ENCODE results near the gene POU6F2. TPM values are rescaled to one million over a fixed set of nuclear protein-coding genes. Genes with fewer than 3 reads are reported as not detected.

POU6F2 gene
- total RNA-seq, 1 donor from 2014 or later: 0.04 TPM

DNA sequence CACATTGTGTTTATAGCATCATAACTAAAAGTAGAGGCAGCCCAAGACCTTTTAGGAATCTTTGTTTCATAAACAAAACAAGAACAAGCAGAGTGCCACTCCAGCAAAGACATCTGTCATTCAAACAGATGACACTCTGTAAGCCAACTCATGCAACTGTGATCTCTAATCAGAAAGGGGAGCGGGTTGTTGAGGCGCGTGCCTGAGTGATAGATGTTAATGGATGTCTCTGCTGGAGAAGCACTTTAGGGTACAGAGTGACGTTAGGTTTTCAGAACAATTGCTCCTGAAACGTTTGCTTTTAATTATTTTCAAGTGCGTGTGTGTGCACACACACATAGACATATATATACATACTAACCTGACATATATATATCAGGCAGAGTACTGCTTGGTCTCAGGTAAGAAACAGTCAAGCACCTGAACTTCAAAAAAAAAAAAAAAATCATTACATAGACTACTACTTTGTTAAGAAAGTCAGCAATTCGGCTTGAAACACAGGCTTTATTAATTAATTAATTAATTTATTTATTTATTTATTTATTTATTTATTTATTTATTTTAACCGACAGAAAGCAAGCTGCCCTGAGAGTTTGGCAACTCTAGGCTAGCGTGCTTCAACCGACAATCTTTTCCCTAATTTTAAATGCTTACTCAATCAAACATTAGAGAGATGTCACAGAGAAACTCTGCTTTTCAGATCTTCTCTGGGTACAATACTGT, 109.1 kb downstream of the POU6F2 start:
- TF ChIP-seq, protein P1, sequence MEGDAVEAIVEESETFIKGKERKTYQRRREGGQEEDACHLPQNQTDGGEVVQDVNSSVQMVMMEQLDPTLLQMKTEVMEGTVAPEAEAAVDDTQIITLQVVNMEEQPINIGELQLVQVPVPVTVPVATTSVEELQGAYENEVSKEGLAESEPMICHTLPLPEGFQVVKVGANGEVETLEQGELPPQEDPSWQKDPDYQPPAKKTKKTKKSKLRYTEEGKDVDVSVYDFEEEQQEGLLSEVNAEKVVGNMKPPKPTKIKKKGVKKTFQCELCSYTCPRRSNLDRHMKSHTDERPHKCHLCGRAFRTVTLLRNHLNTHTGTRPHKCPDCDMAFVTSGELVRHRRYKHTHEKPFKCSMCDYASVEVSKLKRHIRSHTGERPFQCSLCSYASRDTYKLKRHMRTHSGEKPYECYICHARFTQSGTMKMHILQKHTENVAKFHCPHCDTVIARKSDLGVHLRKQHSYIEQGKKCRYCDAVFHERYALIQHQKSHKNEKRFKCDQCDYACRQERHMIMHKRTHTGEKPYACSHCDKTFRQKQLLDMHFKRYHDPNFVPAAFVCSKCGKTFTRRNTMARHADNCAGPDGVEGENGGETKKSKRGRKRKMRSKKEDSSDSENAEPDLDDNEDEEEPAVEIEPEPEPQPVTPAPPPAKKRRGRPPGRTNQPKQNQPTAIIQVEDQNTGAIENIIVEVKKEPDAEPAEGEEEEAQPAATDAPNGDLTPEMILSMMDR (IDR thresholded peaks at IDR 0.05; ENCODE audit: insufficient read depth, low read length, poor library complexity, severe bottlenecking): no peak
- no peak for DNase-seq (ENCODE audit: low read depth)
- peaks cover 3% of the 10 kb centered on the region for H3K27me3 ChIP-seq (ENCODE audit: control insufficient read depth, insufficient read depth, low read length)

DNA sequence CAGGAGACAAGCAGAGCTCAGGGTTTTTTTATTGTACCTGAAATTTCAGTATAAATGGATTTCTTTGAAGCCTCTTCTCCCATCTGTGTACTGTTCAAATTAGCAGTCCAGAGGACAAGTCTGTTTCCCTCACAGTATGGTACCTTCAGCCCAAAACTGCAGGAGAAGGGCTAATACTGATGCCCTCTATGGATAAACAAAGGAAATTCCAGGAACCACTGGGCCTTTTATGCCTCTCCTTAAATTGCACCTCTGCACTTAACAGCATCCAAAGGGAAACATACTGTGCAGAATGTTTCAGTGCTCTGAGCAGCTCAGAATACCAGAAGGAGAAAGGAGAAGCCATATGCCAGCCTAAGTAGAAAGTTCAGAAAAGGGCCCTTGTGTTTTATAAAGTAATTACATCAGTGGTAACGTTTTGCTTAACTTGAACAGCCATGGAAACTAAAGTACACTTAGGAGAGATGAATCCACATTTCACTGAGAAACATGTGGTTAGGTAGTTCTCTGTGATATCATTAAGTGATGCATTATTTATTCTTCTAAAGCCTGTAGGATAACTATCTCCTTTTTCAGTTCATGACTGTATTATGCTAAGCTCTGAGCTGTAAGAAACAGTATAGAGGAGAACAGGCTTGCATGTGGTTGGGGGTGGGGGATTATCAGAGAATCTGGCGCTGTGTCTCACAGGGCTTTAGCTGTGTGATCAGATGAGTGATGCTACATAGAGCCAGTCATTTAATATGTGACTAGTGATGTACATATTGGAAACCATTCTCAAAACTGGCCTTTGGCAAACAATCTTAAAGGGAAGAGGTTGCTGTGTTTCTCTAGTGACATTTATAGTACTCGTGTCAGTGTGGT, 111.3 kb downstream of the POU6F2 start:
- TF ChIP-seq, protein P1 (IDR thresholded peaks at IDR 0.05; ENCODE audit: insufficient read depth, low read length, poor library complexity, severe bottlenecking): no peak
- Histone ChIP-seq H3K27me3 (ENCODE audit: control insufficient read depth, insufficient read depth, low read length) (peaks cover 3% of the 10 kb centered on the region), H3K4me3 (ENCODE audit: low read depth, low read length) (no peak overlapping the region), H3K36me3 (ENCODE audit: control insufficient read depth, insufficient read depth, low read length) (no peaks in the 10 kb centered on the region)
- no peak for DNase-seq (ENCODE audit: low read depth)

More for the DNA sequence above, 109.1 kb downstream of the POU6F2 start:
- H3K4me3 ChIP-seq (ENCODE audit: low read depth, low read length): no peak overlapping the region
- no peaks in the 10 kb centered on the region for H3K36me3 ChIP-seq (ENCODE audit: control insufficient read depth, insufficient read depth, low read length)

DNA sequence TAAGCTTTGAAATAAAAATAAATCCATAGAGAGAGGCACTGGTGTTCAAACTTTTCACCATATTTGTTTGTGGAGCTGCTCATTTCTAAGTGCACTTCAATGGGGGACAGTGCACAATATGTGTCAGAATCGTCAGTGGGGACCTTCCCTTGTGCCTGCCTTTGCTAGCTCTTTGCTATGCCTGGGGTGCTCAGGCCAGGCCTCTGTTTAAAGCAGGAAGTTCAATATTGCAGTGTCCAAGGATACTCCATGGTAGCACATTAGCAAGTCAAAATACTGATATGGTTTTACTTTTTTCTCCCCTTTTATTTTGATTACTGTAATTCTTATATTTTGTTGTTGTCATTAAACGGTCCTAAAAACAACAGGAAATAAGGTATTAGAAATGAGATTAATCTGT, 113.4 kb downstream of the POU6F2 start:
- H3K4me3 ChIP-seq (ENCODE audit: low read depth, low read length): no peak overlapping the region
- no peaks in the 10 kb centered on the region for H3K36me3 ChIP-seq (ENCODE audit: control insufficient read depth, insufficient read depth, low read length)
- no peak for DNase-seq (ENCODE audit: low read depth)
- TF ChIP-seq, protein P1 (IDR thresholded peaks at IDR 0.05; ENCODE audit: insufficient read depth, low read length, poor library complexity, severe bottlenecking): no peak
- H3K27me3 ChIP-seq (ENCODE audit: control insufficient read depth, insufficient read depth, low read length): no peaks in the 10 kb centered on the region

DNA sequence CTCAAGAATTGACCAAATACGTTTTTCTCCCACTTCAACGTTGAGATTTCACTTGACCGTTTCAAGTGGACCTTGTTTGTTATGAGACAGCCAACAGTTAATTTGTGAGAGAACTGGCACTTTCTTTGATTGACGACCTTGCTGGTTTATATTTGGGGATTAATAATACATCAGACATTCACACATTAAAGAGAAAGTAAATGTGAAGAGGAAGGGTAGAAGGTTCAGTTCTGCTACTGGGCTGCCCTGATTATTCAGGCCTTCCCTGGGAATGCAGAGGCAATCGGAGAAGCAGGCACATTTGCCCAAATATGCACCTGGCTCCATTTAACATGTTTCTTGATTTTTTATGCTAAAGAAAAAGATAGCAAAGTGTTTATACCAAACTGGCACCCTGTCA, 114.1 kb downstream of the POU6F2 start:
- TF ChIP-seq, protein P1 (IDR thresholded peaks at IDR 0.05; ENCODE audit: insufficient read depth, low read length, poor library complexity, severe bottlenecking): no peak
- Histone ChIP-seq H3K4me3 (ENCODE audit: low read depth, low read length) (no peak overlapping the region), H3K36me3 (ENCODE audit: control insufficient read depth, insufficient read depth, low read length) (no peaks in the 10 kb centered on the region), H3K27me3 (ENCODE audit: control insufficient read depth, insufficient read depth, low read length) (no peaks in the 10 kb centered on the region)
- DNase-seq (ENCODE audit: low read depth): no peak

DNA sequence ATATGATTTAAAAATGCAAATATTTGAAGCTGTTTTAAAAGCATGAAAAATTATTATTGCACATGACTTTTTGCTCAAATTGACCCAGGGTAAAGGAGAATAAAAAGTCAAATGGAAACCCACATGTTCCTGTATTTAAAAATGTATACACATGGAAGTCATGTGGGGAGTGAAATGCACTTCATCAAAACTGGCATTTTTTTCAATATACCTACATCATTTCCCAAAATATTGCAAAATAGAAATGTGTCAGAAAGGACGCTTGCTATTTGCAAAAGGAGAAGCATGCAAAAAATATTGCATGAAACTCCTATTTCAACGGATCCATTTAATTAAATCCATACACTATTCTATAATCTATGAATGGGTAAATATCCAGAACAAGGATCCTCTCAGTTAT, 117.0 kb downstream of the POU6F2 start:
- TF ChIP-seq, protein P1 (IDR thresholded peaks at IDR 0.05; ENCODE audit: insufficient read depth, low read length, poor library complexity, severe bottlenecking): no peak
- Histone ChIP-seq H3K27me3 (ENCODE audit: control insufficient read depth, insufficient read depth, low read length) (no peaks in the 10 kb centered on the region), H3K36me3 (ENCODE audit: control insufficient read depth, insufficient read depth, low read length) (no peaks in the 10 kb centered on the region), H3K4me3 (ENCODE audit: low read depth, low read length) (no peak overlapping the region)
- DNase-seq (ENCODE audit: low read depth): no peak
